ENCODE results near the gene TNMD. TPM values are rescaled to one million over a fixed set of nuclear protein-coding genes. Genes with fewer than 3 reads are reported as not detected.

Gene TNMD
- total RNA-seq, 1 donor from 2014 or later = not detected

GRCh38 chrX:100593126-100593525, 8.4 kb downstream of the TNMD start:
- Mint-ChIP-seq H3K36me3 (ENCODE audit: unreplicated experiment) (no peaks in the 10 kb centered on the region), H3K27me3 (ENCODE audit: unreplicated experiment) (peaks cover 5% of the 10 kb centered on the region)

GRCh38 chrX:100593581-100593980, 8.8 kb downstream of the TNMD start:
- H3K36me3 Mint-ChIP-seq (ENCODE audit: unreplicated experiment) = no peaks in the 10 kb centered on the region
- peaks cover 4% of the 10 kb centered on the region for H3K27me3 Mint-ChIP-seq (ENCODE audit: unreplicated experiment)
- no peak for TF ChIP-seq CTCF (IDR thresholded peaks at IDR 0.05)
- no peak for DNase-seq (ENCODE audit: extremely low spot score, unreplicated experiment)
- no peak overlapping the region for H3K27ac Mint-ChIP-seq (ENCODE audit: unreplicated experiment)
- H3K4me1 Mint-ChIP-seq (ENCODE audit: unreplicated experiment) = no peaks in the 10 kb centered on the region
- no peak overlapping the region for H3K4me3 Mint-ChIP-seq (ENCODE audit: unreplicated experiment)
- H3K9me3 Mint-ChIP-seq (ENCODE audit: unreplicated experiment) = peaks cover 2% of the 10 kb centered on the region

More at GRCh38 chrX:100593126-100593525, 8.4 kb downstream of the TNMD start:
- TF ChIP-seq CTCF (IDR thresholded peaks at IDR 0.05) = no peak
- DNase-seq (ENCODE audit: extremely low spot score, unreplicated experiment) = no peak
- Mint-ChIP-seq H3K4me1 (ENCODE audit: unreplicated experiment) (no peaks in the 10 kb centered on the region), H3K9me3 (ENCODE audit: unreplicated experiment) (peaks cover 2% of the 10 kb centered on the region), H3K27ac (ENCODE audit: unreplicated experiment) (no peak overlapping the region), H3K4me3 (ENCODE audit: unreplicated experiment) (no peak overlapping the region)

- TF ChIP-seq CTCF (IDR thresholded peaks at IDR 0.05) = no peak
- Mint-ChIP-seq H3K27me3 (ENCODE audit: unreplicated experiment) (no peaks in the 10 kb centered on the region), H3K4me1 (ENCODE audit: unreplicated experiment) (no peaks in the 10 kb centered on the region), H3K9me3 (ENCODE audit: unreplicated experiment) (peaks cover 2% of the 10 kb centered on the region), H3K27ac (ENCODE audit: unreplicated experiment) (no peak overlapping the region), H3K4me3 (ENCODE audit: unreplicated experiment) (no peak overlapping the region), H3K36me3 (ENCODE audit: unreplicated experiment) (no peaks in the 10 kb centered on the region)
- no peak for DNase-seq (ENCODE audit: extremely low spot score, unreplicated experiment)
These were observed 11.9 kb downstream of the TNMD start for GRCh38 chrX:100596601-100597000.

GRCh38 chrX:100599456-100599855, 14.7 kb downstream of the TNMD start:
- Mint-ChIP-seq H3K4me1 (ENCODE audit: unreplicated experiment) (no peaks in the 10 kb centered on the region), H3K4me3 (ENCODE audit: unreplicated experiment) (no peak overlapping the region), H3K9me3 (ENCODE audit: unreplicated experiment) (peaks cover 7% of the 10 kb centered on the region), H3K27me3 (ENCODE audit: unreplicated experiment) (no peaks in the 10 kb centered on the region), H3K36me3 (ENCODE audit: unreplicated experiment) (no peaks in the 10 kb centered on the region), H3K27ac (ENCODE audit: unreplicated experiment) (no peak overlapping the region)
- DNase-seq (ENCODE audit: extremely low spot score, unreplicated experiment) = no peak
- TF ChIP-seq CTCF (IDR thresholded peaks at IDR 0.05) = no peak

GRCh38 chrX:100600340-100600739, 15.6 kb downstream of the TNMD start:
- no peaks in the 10 kb centered on the region for H3K36me3 Mint-ChIP-seq (ENCODE audit: unreplicated experiment)
- no peak overlapping the region for H3K27ac Mint-ChIP-seq (ENCODE audit: unreplicated experiment)
- TF ChIP-seq CTCF (IDR thresholded peaks at IDR 0.05) = no peak
- H3K4me1 Mint-ChIP-seq (ENCODE audit: unreplicated experiment) = no peaks in the 10 kb centered on the region
- no peak for DNase-seq (ENCODE audit: extremely low spot score, unreplicated experiment)
- H3K27me3 Mint-ChIP-seq (ENCODE audit: unreplicated experiment) = no peaks in the 10 kb centered on the region
- no peak overlapping the region for H3K4me3 Mint-ChIP-seq (ENCODE audit: unreplicated experiment)
- peaks cover 4% of the 10 kb centered on the region for H3K9me3 Mint-ChIP-seq (ENCODE audit: unreplicated experiment)

Data from osteocyte (in vitro differentiated cells).